Amniotic stem cell (primary cell): ENCODE data around the gene FN3K.

ENCODE experiments used
- DNase-seq: peaks from one replicate; lab custom pipeline; 2025; lab: John Stamatoyannopoulos, UW

FN3K gene

DNA sequence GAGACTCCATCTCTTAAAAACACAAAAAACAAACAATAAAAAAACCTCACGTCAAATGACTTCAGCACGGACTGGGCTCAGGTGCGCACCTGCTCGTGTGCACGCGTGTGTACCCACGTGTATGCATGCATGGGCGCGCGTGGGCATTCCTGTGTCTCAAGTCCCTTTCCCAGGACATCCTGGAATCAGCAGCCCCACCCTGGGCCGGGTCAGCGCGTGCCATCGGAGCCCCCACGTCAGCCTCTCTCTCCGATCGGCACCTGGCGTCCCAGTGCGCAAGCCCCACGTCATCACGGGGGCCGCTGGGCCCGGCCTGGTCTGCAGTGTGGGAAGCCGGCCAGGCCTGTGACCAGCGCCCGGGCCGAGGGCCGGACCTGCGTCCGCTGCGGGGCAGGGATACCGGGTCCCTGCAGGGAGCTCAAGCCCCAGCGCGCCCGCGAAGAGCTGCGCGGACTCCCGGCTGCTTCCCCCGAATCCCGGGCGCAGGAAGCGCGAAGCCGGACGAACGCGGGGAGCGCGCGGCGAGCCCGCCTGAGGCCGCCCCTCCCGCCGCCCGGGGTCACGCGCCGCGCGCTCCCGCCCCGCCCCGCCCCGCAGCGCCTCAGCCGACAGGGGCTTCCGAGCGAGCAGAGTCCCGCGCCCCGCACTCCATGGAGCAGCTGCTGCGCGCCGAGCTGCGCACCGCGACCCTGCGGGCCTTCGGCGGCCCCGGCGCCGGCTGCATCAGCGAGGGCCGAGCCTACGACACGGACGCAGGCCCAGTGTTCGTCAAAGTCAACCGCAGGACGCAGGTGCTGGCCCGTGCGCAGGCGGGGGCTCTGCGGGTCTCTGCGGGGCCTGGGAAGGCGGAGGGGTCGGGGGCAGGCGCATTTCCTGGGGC lies at the start of gene FN3K:
Gene FN3K (plus strand): TSS at position 629 of the 880 bp plus-strand sequence. CDS start 22 bp downstream, at position 651.
- DNase-seq, result no peak

DNA sequence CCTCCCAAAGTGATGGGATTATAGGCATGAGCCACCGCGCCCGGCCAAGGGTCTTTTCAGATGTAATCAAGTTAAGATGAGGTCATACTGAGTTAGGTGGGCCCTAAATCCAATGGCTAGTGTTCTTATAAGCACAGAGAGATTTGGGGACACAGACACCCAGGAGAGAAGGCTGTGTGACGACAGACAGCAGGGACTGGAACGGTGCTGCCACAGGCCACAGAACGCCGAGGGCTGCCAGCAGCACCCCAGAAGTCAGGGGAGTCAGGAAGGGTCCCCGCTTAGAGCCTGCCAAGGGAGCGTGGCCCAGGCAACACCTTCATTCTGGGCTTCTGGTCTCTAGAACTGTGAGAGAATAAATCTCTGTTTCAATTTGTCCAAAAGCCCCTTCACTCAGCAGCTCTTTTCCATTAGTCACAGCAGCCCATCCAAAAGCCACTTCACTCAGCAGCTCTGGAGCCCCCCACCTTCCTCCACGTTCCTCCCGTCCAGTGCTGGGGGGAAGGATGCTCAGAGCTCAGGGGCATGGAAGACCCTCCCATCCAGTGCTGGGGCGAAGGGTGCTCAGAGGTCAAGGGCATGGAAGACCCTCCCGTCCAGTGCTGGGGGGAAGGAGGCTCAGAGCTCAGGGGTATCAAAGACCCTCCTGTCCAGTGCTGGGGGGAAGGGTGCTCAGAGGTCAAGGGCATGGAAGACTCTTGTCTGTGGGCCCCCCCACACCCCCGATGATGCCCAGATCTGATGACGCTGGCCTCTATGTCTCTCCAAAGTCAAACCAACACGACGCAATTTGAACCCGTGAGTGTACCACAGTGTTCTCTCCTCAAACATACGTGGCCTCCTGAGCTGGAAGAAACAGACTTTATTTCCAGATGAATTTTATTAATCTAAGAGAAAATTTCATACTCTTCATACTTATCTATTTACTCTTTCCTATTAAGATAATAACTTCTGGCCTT lies 48.8 kb upstream of the FN3K start:
- no peak for DNase-seq

- DNase-seq, result no peak
These were observed 48.0 kb upstream of the FN3K start for GRCh38 chr17:82687375-82687861.

DNA sequence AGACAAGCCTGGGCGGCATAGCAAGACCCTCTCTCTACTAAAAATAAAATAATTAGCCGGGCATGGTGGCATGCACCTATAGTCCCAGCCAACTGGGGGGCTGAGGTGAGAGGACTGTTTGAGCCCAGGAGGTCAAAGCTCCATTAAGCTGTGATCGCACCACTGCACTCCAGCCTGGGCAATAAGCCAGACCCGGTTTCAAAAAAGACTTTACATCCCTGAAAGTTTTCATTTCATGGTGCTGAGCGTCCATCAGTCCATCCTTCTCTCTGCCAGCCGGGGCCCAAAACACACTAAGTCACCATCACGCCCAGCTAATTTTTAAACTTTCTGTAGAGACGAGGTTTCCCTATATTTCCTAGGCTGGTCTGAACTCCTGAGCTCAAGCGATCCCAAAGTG lies 47.5 kb upstream of the FN3K start:
- no peak for DNase-seq

DNA sequence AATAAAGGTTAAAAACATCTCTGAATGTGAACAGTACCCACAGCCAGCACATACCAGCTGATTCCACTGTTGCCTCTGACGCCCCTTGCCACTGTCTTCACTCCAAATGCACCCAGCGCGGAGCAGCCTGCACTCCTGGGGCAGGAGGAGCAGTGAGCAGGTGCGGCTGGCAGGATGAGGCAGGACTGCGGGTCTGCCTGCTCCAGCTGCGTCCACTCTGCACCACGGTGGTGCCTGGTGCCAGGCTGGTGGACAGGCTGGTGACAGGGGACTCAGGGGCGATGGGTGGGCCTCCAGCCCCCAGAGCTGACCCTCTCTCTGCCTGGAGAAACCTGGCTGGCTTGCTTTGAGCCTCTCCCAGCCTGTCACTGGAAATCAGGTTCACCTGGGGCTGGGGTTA lies 46.3 kb upstream of the FN3K start:
- DNase-seq, result no peak

DNA sequence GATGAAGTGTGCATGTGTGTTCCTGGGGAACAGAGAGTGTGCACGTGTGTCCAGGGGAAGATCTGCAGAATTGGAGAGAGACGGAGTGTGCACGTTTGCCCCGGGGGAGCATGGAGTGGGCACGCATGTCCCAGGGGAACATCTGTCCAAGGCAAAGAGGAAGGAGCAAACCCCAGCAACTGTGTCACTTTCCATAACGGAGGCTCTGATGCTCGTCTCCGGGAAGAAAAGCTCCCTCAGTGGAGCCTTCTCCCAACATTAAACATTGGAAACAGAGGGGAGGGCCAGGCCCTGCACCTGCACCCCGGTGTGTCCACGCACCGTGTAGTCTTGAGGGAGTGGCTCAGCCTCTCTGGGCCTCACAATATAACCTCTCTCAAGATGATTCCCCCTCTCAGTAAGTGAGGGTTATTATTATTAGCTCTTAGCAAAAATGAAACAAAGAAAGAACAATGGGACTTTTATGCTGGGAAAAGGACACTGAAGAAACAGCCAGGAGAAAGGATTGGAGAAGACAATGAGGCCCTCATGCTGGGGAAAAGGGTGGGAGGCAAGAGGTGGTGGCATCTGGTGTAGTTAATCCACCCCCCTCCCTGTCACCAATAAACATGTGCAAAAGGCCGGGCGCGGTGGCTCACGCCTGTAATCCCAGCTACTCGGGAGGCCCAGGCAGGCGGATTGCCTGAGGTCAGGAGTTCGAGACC lies 44.5 kb upstream of the FN3K start:
- no peak for DNase-seq

GRCh38 chr17:82691714-82692113 lies 43.7 kb upstream of the FN3K start:
- no peak for DNase-seq

DNA sequence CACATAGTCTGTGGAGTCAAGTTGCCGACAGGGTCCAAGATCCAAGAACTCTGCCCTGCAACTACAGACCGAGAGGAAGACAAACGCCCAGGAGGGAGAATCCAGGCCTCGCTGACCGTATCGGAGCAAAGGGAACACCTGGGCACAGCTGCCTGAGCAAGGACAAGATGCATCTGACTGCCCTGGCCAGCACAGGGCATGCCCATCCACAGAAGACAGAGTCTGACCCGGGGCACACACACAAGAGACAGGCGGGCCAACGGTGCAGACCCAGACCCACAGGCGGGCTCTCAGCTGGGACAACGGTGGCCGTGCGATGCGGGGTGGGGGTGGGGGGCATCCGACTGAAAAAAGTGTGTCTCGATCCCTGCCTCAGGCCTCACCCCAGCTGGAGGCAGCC lies 43.1 kb upstream of the FN3K start:
- DNase-seq, result no peak

- DNase-seq, result no peak
These were observed 42.1 kb upstream of the FN3K start for GRCh38 chr17:82693168-82693867.

- DNase-seq, result no peak
These were observed 40.8 kb upstream of the FN3K start for GRCh38 chr17:82694647-82695046.

DNA sequence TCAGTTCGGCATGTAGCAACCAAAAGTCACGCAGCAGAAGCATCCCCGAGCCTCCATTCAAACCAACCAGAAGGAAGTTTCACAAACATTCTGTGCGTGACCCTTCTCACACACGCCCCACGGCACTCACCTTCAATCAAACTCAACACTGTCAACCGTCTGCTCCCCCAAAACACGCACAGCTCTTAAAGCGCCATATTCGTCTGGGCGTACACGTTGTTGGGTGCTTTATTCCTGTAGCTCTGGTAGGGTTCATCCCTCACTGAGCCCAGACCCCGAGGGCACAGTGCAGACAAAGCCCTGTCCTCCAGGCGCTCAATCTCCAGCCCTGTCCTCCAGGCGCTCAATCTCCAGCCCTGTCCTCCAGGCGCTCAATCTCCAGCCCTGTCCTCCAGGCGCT lies 39.2 kb upstream of the FN3K start:
- no peak for DNase-seq

GRCh38 chr17:82696916-82697807 lies 38.3 kb upstream of the FN3K start:
- no peak for DNase-seq

DNA sequence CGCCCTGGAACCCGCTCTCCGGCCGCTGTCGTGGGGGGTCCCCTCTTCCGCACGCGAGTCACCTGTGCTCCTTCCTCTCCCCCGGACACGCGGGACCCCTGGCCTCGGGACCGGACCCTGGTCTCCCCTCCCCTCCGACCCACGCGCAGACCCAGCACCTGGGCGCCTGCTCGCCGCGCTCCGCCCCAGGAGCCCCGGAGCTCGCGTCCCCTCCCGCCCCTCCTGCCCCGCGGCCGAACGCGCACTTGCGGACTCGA lies 37.7 kb upstream of the FN3K start:
- no peak for DNase-seq

GRCh38 chr17:82698065-82698973 lies 37.1 kb upstream of the FN3K start, which contains the start of gene RAB40B:
Gene RAB40B, minus strand, starts transcription at chr17:82698698. Its CDS starts 102 bp downstream, at chr17:82698596.
- peak; percentile 96 for DNase-seq

GRCh38 chr17:82698974-82699442 lies 36.4 kb upstream of the FN3K start:
- no peak for DNase-seq

- DNase-seq, result no peak
These were observed 35.9 kb upstream of the FN3K start for GRCh38 chr17:82699551-82699950.

- no peak for DNase-seq
These were observed 33.0 kb upstream of the FN3K start for GRCh38 chr17:82702231-82702927.

DNA sequence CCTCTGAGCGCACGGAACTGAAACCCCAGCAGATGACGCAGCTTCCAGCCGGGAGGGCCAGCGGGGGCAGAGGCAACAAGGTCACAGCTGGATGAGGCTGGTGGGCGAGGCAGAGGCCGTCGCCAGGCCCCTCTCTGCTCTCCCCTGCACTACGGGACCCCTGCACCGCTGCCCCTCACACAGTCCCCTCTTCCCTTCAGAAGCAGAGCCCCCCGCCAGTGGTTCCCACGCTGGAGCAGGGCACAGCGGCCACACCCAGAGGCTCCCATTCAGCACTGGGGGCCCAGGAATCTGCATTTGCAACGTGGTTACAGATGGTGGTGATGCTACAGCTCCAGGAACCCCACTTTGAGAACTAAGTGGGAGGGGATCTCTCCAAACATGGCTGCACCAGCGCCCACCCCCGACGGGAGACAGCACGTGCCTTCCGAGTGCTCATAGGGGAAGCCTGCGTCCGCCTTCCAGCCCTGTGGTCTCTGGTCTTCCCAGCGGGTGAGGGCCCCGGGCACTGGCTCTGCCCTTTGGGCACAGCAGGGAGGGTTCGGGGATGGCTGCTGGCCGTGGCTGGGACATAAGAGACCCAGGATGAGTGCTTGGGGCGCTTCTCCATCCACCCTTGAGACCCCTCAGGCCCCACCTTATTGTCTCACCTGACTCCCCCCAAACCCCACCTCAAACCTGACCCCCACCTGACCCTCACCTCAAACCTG lies 32.2 kb upstream of the FN3K start:
- DNase-seq, result no peak
